ENCODE measurements around the gene EBF3.

GRCh38 chr10:129962031-129962871 lies 1.8 kb downstream of the EBF3 start:
- TF ChIP-seq POLR2A (IDR thresholded peaks at IDR 0.05) (no peak), CTCF (IDR thresholded peaks at IDR 0.05 in 8 of 11, conservative IDR thresholded peaks at IDR 0.05 in 3 of 11) (no peak), POLR2AphosphoS5 (IDR thresholded peaks at IDR 0.05) (no peak)
